Activated CD4-positive, alpha-beta T cell treated with anti-CD3 and anti-CD28 coated beads, Interleukin-10, Interleukin-2, amounts not matched to agents 100 ng/mL and 50 ng/mL, durations not matched to agents 16 hours and 8 hours (primary cell): ENCODE measurements around the gene AKAP17A.
"Not testable (repeated sequence)": the region's sequence is repeated elsewhere in the genome, so short reads cannot be mapped to it uniquely, and the experiment has no call there.

ENCODE experiments used
- DNase-seq: peaks from one replicate; pipeline ENCODE4 v3.0.0-alpha.2; 2020

AKAP17A gene, protein sequence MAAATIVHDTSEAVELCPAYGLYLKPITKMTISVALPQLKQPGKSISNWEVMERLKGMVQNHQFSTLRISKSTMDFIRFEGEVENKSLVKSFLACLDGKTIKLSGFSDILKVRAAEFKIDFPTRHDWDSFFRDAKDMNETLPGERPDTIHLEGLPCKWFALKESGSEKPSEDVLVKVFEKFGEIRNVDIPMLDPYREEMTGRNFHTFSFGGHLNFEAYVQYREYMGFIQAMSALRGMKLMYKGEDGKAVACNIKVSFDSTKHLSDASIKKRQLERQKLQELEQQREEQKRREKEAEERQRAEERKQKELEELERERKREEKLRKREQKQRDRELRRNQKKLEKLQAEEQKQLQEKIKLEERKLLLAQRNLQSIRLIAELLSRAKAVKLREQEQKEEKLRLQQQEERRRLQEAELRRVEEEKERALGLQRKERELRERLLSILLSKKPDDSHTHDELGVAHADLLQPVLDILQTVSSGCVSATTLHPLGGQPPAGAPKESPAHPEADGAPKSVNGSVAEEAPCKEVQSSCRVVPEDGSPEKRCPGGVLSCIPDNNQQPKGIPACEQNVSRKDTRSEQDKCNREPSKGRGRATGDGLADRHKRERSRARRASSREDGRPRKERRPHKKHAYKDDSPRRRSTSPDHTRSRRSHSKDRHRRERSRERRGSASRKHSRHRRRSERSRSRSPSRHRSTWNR

DNA sequence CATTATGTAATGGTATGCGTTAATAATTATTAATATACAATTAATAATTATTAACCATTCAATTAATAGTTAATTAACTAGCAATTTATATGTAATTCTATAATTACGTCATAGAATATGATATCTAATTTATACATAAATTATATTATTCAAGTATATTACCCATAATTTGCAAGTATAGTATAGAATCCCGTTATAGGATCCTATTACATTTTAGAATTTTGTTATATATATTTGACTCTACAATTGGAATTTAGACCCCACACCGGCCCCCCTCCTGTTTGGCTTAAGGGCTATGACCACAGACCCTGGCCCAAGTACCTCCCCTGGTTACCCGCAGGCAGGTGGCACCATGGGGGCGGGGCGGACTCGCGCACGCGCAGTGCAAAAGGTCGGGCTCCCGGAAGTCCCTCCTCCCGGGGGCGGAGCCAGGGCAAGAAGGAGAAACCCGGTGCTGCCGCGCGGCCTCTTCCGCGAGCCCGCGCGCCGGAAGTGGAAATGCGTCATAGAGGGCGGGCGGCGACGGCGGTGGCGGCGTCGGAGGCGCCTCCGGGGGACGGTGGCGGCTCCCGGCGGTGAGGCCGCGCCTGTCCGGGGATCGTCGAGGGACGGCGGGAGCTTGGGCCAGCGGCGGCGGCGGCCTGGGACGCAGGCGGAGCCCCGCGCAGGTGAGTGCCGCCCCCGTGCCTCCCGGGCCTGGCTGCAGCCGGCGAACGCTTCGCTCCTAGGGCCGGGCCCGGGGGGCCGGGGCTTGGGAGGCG is at the start of gene AKAP17A:
Gene AKAP17A, plus strand, starts transcription at position 503 of the 761 bp plus-strand sequence. CDS start 1,859 bp downstream, outside the sequence.
- DNase-seq = peak; percentile 99

DNA sequence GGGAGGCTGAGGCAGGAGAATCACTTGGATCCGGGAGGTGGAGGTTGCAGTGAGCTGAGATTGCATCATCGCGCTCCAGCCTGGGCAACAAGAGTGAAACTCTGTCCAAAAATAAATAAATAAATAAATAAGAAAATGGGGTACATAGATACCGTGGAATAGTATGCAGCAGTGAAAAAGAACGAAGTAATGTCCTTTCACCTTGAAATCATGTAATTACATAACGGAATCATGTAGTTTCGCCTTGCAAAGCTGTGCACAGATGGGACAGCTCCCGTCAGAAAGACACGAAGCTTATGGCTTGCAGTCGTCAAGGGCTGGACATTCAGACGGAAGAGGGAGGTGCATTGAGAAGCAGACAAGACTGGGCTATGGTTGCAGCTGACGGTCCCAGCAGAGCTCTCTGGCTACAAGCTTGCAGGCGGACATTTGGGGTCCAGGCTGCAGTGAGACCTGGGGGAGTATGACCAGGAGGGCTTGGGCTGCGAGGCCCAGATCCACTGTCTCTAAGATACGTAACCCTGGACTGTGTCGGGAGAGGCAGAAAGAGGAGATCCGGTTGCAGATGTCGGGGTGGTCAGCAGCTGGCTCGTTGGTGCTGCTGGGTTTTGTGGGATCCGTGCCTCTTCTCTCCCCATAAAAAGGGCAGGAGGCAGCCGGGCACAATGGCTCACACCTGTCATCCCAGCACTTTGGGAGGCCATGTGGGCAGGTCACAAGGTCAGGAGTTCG is 48.2 kb upstream of the AKAP17A start:
- no peak for DNase-seq

DNA sequence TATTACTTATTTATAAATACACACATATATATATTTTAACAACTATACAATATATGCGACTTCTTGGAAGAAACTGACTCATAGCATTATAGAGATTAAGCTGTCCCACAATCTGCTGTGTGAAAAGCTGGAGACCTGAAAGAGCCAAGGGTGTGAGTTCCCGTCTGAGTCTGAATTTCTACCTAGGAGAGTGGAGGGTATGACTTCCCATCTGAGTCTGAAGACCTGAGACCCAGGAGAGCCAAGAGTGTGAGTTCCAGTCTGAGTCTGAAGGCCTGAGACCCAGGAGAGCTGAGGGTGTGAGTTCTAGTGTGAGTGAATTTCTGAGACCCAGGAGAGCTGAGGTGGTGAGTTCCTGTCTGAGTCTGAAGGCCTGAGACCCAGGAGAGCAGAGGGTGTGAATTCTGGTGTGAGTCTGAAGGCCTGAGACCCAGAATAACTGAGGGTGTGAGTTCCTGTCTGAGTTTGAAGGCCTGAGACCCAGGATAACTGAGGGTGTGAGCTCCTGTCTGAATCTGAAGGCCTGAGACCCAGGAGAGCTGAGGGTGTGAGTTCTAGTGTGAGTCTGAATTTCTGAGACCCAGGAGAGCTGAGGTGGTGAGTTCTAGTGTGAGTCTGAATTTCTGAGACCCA is 45.5 kb upstream of the AKAP17A start:
- DNase-seq = peak; percentile 43

DNA sequence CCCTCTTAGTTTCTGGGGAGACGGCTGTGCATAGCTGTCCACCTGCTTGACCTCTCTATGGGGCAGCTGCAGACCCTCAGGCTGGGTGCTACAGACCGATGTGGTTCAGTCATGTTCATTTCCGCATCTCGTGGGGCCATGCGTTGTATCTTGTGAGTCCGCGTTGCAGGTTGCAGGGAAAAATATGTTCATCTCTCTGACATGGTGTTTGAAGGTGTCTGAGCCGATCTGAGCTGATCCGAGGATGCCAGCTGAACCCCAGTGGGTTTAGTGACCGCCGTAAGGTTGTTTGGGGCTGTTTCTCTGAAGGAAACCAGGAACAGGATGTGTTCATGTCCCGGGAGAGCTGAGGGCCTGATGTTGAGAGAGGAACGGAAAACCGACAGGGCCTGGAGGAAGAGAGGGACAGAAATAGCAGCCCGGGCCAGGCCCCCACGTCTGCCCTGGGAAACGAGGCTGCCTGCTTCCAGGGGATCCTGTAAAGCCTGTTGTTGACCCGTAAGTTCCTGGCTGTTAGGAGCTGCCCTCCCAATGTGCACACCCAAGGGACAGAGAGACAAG is 44.6 kb upstream of the AKAP17A start:
- DNase-seq = no peak

DNA sequence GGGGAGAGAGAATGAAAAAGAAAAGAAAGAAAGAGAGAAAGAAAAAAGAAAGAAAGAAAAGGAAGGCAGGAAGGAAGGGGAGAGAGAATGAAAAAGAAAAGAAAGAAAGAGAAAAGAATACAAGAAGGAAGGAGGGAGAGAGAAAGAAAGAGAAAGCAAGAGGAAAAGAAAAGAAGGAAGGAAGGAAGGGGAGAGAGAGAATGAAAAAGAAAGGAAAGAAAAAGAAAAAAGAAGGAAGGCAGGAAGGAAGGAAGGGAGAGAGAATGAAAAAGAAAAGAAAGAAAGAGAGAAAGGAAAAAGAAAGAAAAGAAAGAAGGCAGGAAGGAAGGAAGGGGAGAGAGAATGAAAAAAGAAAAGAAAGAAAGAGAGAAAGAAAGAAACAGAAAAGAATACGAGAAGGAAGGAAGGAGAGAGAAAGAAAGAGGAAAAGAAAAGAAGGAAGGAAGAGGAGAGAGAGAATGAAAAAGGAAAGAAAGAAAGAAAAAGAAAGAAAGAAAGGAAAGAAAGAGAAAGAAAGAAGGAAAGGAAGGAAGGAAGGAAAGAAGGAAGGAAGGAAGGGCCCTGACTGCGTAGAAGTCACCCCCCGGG is 39.4 kb upstream of the AKAP17A start:
- no peak for DNase-seq

DNA sequence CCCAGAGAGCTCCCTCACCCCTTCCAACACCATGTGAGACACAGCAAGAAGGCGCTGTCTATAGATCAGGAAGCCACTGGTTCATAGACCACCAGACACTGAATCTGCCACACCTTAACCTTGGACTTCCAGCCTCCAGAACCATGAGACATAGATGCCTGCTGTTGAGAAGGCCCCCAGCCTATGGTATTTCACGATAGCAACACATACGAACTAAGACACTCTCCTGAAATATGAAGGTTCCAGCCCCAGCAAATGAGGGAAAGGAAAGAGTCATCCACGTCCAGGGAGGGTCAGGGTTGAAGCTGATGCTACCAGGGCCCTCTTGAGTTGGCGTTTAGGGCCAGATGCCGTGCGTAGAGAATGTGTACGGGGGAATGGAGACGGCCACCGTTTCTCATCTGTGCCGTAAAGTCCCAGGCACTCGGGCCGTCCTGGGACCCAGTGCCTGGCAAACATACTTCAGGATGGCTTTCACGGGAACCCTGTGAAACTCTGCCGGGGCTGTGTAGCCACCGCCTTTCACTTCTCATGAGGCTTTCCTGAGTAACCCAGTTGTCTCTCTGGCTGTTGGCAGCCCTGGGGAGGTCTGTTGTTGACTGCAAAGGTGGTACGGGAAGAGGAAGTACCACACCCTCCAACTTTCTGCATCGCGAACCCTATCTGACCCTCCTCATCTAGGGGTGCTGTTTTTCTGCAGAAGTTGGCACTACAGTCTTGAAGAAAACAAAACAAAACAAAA is 36.8 kb upstream of the AKAP17A start:
- DNase-seq = peak; percentile 30

DNA sequence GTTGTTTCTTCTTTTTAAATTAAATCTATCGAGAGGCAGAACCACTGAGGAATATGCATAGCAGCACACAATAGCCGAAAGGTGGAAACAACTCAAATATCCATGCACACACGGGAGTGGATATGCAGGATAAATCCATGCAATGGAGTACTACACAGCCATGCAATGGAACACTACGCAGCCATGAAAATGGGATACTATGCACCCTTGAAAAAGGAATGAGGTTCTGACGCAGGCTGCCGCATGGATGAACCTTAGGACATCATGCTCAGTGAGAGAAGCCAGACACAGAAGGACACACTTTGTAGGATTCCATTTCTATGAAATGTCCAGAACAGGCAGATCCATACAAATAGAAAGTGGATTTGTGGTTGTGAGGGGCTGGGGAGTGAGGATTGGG is 36.0 kb upstream of the AKAP17A start:
- DNase-seq = no peak

DNA sequence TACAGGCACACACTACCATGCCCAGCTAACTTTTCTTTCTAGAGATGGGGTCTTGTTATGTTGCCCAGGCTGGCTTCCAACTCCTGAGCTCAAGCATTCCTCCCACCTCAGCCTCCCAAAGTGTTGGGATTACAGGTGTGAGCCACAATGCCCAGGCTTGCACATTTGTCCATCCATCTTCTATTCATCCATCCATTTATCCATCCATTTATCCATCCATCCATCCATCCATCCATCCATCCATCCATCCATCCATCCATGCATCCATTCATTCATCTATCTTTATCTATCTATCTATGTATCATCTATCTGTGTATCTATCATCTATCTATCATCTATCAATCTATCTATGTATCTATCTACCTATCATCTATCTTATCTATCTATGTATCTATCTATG is 34.0 kb upstream of the AKAP17A start:
- not testable (repeated sequence) for DNase-seq

DNA sequence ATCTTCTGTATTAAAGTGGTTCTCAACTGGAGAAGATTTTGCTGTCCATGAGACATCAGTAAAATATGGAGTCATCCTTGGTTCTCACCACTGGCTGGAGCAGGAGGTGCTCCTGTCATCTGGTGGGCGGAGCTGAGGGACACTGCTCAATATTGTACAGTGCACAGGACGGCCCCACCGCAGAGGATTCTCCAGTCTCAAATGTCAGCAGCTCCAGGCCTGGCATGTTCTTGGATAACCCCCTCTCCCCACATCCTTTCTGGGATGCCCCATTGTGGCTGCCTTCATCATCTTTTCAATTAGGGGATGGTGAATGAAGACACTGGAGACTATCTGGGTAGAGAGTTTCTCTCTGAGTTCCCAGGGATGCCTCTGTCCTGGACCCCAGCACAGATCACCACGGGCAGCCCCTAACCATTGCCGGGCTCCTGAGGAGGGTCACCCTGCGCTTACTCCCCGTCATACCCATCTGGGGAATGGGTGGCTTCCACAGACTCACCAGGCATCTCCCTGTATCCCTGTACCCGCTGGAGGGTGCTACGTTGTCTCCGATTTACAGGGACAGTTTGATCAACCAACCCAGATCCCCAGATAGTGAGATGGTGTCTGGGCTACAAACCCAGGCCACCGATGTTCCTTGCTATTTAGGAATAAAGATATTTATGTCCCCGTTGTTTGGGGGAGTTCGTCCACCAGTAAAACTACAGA is 32.5 kb upstream of the AKAP17A start:
- DNase-seq = no peak

DNA sequence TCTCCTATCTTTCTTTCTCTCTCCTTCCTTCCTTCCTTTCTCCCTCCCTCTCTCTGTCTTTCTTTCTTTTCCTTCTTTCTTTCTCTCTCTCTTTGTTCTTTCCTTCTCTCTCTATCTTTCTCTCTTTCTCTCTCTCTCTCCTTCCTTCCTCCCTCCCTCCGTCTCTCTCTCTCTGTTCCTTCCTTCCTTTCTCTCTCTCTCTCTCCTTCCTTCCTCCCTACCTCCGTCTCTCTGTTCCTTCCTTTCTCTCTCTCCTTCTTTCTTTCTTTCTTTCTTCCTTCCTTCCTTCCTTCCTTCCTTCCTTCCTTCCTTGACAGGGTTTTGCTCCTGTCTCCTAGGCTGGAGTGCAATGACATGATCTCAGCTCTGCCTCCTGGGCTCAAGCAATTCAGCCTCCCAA is 30.2 kb upstream of the AKAP17A start:
- DNase-seq = no peak

DNA sequence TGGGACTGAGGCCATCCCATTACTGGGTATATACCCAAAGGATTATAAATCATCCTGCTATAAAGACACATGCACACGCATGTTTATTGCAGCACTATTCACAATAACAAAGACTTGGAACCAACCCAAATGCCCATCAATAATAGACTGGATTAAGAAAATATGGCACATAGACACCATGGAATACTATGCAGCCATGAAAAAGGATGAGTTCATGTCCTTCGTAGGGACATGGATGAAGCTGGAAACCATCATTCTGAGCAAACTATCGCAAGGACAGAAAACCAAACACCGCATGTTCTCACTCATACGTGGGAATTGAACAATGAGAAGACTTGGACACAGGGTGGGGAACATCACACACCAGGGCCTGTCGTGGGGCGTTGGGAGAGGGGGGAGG is 27.3 kb upstream of the AKAP17A start:
- DNase-seq = not testable (repeated sequence)

DNA sequence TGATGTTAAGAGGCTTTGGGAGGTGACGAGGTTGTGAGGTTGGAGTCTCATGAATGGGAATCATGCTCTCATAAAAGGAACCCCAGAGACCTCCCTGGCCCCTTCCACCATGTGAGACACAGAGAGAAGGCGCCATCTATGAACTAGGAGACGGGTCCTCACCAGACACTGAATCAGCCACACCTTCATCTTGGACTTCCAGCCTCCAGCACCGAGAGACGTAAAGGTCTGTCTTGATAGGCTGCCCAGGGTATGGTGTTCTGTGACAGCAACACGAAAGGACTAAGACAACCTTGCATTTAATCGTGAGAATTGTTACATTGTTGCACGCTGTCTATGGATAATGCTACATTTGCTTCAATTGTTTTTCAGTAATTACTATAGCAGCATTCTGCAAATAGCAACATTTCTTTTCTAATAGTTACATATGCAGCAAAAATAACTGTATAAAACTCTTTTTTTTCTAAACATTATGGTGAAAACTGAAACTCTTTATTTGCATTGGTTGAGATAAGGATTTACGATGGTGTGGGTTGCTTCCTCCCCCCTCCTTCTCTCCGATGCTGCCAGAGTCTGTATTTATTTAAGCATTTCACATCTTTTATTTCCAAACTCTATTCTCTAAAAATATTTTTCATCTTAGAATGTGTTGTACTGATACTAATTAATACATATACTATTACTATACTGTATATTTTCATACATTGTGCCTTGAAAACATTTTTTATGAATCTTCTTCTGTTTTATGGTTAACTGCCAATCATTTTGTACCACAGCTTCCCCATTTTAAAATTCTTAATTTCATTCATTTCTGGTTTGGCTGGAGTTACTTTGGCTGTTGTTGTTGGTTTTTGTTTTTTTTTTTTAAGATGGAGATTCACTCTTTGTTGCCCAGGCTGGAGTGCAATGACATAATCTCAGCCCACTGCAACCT is 26.4 kb upstream of the AKAP17A start:
- DNase-seq = no peak

DNA sequence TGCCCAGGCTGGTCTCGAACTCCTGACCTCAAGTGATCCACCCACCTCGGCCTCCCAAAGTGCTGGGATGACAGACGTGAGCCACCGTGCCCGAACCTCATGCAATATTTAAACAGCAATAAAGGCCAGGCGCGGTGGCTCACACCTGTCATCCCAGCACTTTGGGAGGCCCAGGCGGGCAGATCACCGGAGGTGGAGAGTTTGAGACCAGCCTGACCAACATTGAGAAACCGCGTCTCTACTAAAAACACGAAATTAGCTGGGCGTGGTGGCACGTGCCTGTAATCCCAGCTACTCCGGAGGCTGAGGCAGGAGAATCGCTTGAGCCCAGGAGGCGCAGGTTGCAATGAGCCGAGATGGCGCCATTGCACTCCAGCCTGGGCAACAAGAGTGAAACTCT is 17.2 kb upstream of the AKAP17A start:
- not testable (repeated sequence) for DNase-seq

DNA sequence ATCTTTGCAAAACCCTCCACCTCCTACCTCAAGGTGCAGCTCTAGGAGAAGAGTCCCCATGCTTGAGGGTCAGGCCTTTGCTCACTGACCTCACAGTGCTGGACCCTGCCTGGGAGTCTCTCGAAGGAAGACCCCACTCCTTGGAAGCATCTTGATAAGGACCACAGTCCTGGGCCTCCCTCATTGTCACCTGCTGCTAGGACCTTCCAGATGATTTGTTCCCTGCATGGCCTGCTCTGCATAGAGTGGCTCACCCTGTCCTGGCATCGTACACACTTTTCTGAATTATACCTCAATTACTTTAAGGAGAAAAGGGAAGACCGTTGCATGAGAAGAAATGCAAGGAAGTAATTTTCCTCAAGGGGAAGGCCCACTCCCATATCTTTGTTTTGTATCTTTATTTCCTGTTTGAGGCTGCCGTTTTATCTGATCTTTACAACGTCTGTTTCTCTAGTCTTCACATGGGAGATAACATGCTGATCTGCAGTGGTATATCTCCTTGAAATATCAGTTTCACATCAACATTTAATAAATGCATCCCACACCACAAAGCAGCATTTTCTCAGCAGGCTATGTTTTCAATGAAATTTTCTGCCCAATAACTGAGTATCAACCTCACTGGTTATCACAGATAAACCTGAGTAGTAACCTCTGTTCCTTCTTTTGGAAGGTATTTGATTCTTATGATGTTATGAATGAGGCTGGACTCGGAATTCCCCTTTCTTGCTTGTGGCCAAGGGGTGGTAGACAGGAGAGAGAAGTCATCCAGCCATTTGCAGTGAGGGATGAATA is 15.0 kb upstream of the AKAP17A start:
- DNase-seq = peak; percentile 42

DNA sequence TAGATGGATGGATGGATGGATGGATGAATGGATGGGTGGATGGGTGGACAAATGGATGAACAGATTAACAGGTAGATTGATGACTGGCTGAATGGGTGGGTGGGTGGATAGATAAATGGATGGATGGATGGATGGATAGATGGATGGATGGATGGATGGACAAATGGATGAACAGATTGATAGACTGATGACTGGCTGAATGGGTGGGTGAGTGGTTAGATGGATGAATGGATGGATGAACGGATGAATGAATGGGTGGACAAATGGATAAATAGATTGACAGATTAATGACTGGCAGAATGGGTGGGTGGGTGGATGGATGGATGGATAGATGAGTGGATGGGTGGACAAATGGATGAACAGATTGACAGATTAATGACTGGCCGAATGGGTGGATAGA is 13.6 kb upstream of the AKAP17A start:
- DNase-seq = no peak

DNA sequence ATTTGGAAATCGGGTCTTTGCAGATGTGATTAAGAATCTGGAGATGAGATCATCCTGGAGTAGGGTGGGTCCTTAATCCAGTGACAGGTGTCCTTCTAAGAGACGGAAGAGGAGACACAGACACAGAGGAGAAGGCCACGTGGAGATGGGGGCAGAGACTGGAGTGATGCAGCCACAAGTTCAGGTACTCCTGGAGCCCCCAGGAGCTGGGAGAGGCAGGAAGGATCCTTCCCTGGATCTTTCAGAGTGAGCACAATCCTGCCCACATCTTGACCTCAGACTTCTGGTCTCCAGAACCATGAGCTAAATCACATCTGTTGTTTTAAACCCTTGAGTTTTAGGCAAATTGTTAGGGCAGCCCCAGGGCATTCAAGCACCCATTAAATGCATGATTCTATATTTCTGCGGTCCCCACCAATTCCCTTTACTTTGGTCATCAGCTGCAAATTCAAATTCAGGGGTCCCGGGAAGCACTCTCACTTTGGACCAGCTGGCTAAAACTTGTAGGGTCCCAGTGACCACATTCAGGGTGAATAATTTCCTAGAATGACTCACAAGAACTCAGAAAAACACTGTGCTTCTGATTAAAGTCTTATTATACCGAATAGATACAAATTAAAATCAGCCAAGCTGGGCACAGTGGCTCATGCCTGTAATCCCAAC is 12.8 kb upstream of the AKAP17A start:
- DNase-seq = no peak

DNA sequence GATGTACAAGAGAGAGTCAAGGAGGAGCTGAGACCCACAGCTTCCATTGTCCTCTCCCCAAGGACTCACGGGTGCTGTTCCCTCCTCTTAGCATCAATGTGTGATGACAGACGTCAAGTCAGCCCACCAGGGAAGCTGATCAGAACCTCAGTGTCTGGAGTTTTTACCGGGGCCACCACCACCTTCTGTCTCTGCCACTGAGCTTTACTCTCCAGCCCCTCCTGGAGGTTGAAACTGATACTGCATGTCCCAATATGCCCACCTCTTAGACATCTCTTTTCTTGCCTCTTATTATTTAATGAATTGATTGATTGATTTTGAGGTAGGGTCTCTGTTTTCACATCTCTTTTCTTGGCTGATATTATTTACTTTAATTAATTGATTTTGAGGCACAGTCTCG is 10.3 kb upstream of the AKAP17A start:
- peak; percentile 87 for DNase-seq
